GM12891 (cell line): Measurements from ENCODE around the gene PLCH2.

Source experiments
- POLR2A ChIP-seq: IDR thresholded peaks from 2 replicates; pipeline ENCODE4 v1.6.1; 2011; ENCODE audit warnings: low read depth, low read length, control low read depth
- POLR2AphosphoS5 ChIP-seq: IDR thresholded peaks from 2 replicates; pipeline ENCODE4 v1.6.1; 2011; ENCODE audit warnings: low read depth, low read length, control low read depth
- SPI1 ChIP-seq: IDR thresholded peaks from 2 replicates; pipeline ENCODE4 v1.6.1; 2011; ENCODE audit warnings: low read depth, low read length, control low read depth

- no peak for TF ChIP-seq SPI1
- TF ChIP-seq POLR2A: no peak
- TF ChIP-seq POLR2AphosphoS5: no peak
Observed at GRCh38 chr1:2528966-2529783, 53.1 kb downstream of the PLCH2 start.
